SK-N-SH (cell line): ENCODE measurements around the gene TAGLN2. TPM values are rescaled to one million over a fixed set of nuclear protein-coding genes. Genes with fewer than 3 reads are reported as not detected.
A peak's percentile ranks its signal among the peaks of the same experiment; 100 is the strongest.

Source experiments
- CTCF ChIA-PET: fragments of 300-600, 350-600 bp; formaldehyde crosslinking; extraction: SDS; loops from one replicate; lab custom pipeline; 2021; lab: Yijun Ruan, JAX
- POLR2A ChIA-PET: fragments of 350-600 bp; sonication (Branson Sonifier 250); formaldehyde crosslinking; extraction: SDS; loops from one replicate; lab custom pipeline; 2020; ENCODE audit warnings: antibody characterized with exemption, inconsistent platforms; lab: Yijun Ruan, JAX
- DNase-seq: peaks from one replicate; pipeline ENCODE4 v3.0.0; 2012
- H2AFZ ChIP-seq: fragments of 200-600 bp; sonication (generic); 2 replicates; pipeline ENCODE4 v1.8.1; 2016; ENCODE audit warnings: antibody characterized with exemption, mild to moderate bottlenecking, low read depth
- H3F3A ChIP-seq: fragments of 200-600 bp; sonication (generic); replicated peaks from 2 replicates; pipeline ENCODE3; 2016; ENCODE audit warnings: antibody characterized with exemption, mild to moderate bottlenecking; ENCODE audit not compliant: insufficient read depth
- H3K27ac ChIP-seq, 2 experiments: fragments of 200-500 bp in 1 of 2; fragments of 200-600 bp in 1 of 2; sonication (Bioruptor generic) in 1 of 2; sonication (generic), shearing (Covaris generic) in 1 of 2; 2 replicates each; pipeline versions ENCODE4 v1.5.1 to v1.6.1; 2014 to 2016; ENCODE audit warnings: low read depth in 2 of 2, inconsistent platforms in 1 of 2, low read length in 1 of 2, mild to moderate bottlenecking in 1 of 2, mixed read lengths in 1 of 2
- H3K27me3 ChIP-seq: fragments of 200-600 bp; sonication (generic), shearing (Covaris generic); 2 replicates; pipeline ENCODE4 v1.6.1; 2016; ENCODE audit warnings: mixed run types; ENCODE audit not compliant: insufficient read depth
- H3K36me3 ChIP-seq, 2 experiments: fragments of 200-500 bp in 1 of 2; fragments of 200-600 bp in 1 of 2; sonication (Bioruptor generic) in 1 of 2; sonication (generic) in 1 of 2; replicated peaks in 1 of 2; 2 replicates each; pipeline versions ENCODE3 to v1.5.1; 2014 to 2016; ENCODE audit warnings: low read length in 1 of 2, mild to moderate bottlenecking in 1 of 2; ENCODE audit not compliant: insufficient read depth in 2 of 2, control insufficient read depth in 1 of 2
- H3K4me1 ChIP-seq, 2 experiments: fragments of 200-500 bp in 1 of 2; fragments of 200-600 bp in 1 of 2; sonication (Bioruptor generic) in 1 of 2; sonication (generic), shearing (Covaris generic) in 1 of 2; 2 replicates each; pipeline versions ENCODE4 v1.5.1 to v1.6.1; 2014 to 2016; ENCODE audit warnings: low read depth in 1 of 2, low read length in 1 of 2, mixed run types in 1 of 2; ENCODE audit not compliant: insufficient read depth in 2 of 2, control insufficient read depth in 1 of 2
- H3K4me2 ChIP-seq: fragments of 200-600 bp; sonication (generic), shearing (Covaris generic); 2 replicates; pipeline ENCODE4 v1.6.1; 2017; ENCODE audit warnings: mixed run types
- H3K4me3 ChIP-seq, 2 experiments: fragments of 200-500 bp in 1 of 2; fragments of 200-600 bp in 1 of 2; sonication (Bioruptor generic) in 1 of 2; sonication (generic), shearing (Covaris generic) in 1 of 2; 2 replicates each; pipeline versions ENCODE4 v1.5.1 to v1.8.1; 2014 to 2016; ENCODE audit warnings: low read depth in 2 of 2, inconsistent platforms in 1 of 2, low read length in 1 of 2, mild to moderate bottlenecking in 1 of 2, mixed read lengths in 1 of 2, moderate library complexity in 1 of 2
- H3K79me2 ChIP-seq: fragments of 200-600 bp; sonication (generic); 2 replicates; pipeline ENCODE4 v1.8.1; 2017; ENCODE audit warnings: mild to moderate bottlenecking; ENCODE audit not compliant: insufficient read depth
- H3K9ac ChIP-seq: fragments of 200-600 bp; sonication (generic); 2 replicates; pipeline ENCODE4 v1.6.1; 2017; ENCODE audit warnings: mixed run types
- H3K9me2 ChIP-seq: fragments of 200-600 bp; sonication (generic); 2 replicates; pipeline ENCODE4 v1.6.1; 2017; ENCODE audit warnings: mixed run types
- H3K9me3 ChIP-seq: fragments of 200-600 bp; sonication (generic); 2 replicates; pipeline ENCODE4 v1.6.1; 2017; ENCODE audit warnings: mixed run types, mild to moderate bottlenecking, moderate library complexity
- H4K20me1 ChIP-seq: fragments of 200-600 bp; sonication (generic); 2 replicates; pipeline ENCODE4 v1.6.1; 2017; ENCODE audit warnings: mild to moderate bottlenecking, mixed run types; ENCODE audit not compliant: insufficient read depth
- CHD2 ChIP-seq: fragments of 150-350 bp; IDR thresholded peaks from 2 replicates; pipeline ENCODE4 v1.6.1; 2018; ENCODE audit warnings: low read length; ENCODE audit not compliant: partially characterized antibody
- EP300 ChIP-seq, 2 experiments: IDR thresholded peaks; 2 replicates each; pipeline versions ENCODE4 v1.4.0 to v1.6.1; 2012; ENCODE audit warnings: borderline replicate concordance in 1 of 2, low read depth in 1 of 2, low read length in 1 of 2
- FOSL2 ChIP-seq: IDR thresholded peaks from 2 replicates; pipeline ENCODE4 v1.4.0; 2012; ENCODE audit warnings: low read depth, mild to moderate bottlenecking, moderate library complexity, borderline replicate concordance
- FOXJ3 ChIP-seq: sonication (generic); formaldehyde crosslinking; IDR thresholded peaks from 2 replicates; pipeline ENCODE4 v1.5.1; 2020; ENCODE audit warnings: mild to moderate bottlenecking, missing genetic modification reagents
- GABPA ChIP-seq: IDR thresholded peaks from 2 replicates; pipeline ENCODE4 v1.4.0; 2012; ENCODE audit warnings: low read depth, mild to moderate bottlenecking
- GATA2 ChIP-seq: sonication (generic); formaldehyde crosslinking; IDR thresholded peaks from 2 replicates; pipeline ENCODE4 v1.5.0; 2020; ENCODE audit warnings: mild to moderate bottlenecking, missing genetic modification reagents
- JUND ChIP-seq: IDR thresholded peaks from 2 replicates; pipeline ENCODE4 v1.4.0; 2012
- MEF2A ChIP-seq: IDR thresholded peaks from 2 replicates; pipeline ENCODE4 v1.4.0; 2012; ENCODE audit warnings: low read depth, borderline replicate concordance
- NFIC ChIP-seq: IDR thresholded peaks from 2 replicates; pipeline ENCODE4 v1.4.0; 2012; ENCODE audit warnings: borderline replicate concordance
- POLR2AphosphoS5 ChIP-seq: IDR thresholded peaks from 2 replicates; pipeline ENCODE4 v1.6.1; 2012; ENCODE audit warnings: low read depth, low read length
- RAD21 ChIP-seq: IDR thresholded peaks from 2 replicates; pipeline ENCODE4 v1.6.1; 2012; ENCODE audit warnings: mild to moderate bottlenecking, low read length
- RCOR1 ChIP-seq: fragments of 150-350 bp; IDR thresholded peaks from 2 replicates; pipeline ENCODE4 v1.6.1; 2017; ENCODE audit warnings: antibody characterized with exemption, low read length
- RFX5 ChIP-seq: IDR thresholded peaks from 2 replicates; pipeline ENCODE4 v1.6.1; 2012; ENCODE audit warnings: mild to moderate bottlenecking, improper control_type of control experiment, low read length
- SIN3A ChIP-seq: IDR thresholded peaks from 2 replicates; pipeline ENCODE4 v1.6.1; 2012; ENCODE audit warnings: low read depth, mild to moderate bottlenecking, low read length, moderate library complexity, borderline replicate concordance
- TAF1 ChIP-seq: IDR thresholded peaks from 2 replicates; pipeline ENCODE4 v1.6.1; 2012; ENCODE audit warnings: low read depth, mild to moderate bottlenecking, low read length, moderate library complexity, borderline replicate concordance
- TCF12 ChIP-seq: IDR thresholded peaks from 2 replicates; pipeline ENCODE4 v1.4.0; 2012
- TEAD4 ChIP-seq: IDR thresholded peaks from 2 replicates; pipeline ENCODE4 v1.4.0; 2012; ENCODE audit warnings: mild to moderate bottlenecking, borderline replicate concordance; ENCODE audit not compliant: insufficient read depth
- WGBS: methylation state at CpG from one replicate; pipeline ENCODE4 v1.1.6; 2017; ENCODE audit warnings: low lambda C conversion rate; 5-methylcytosine and 5-hydroxymethylcytosine counted together
- polyA plus RNA-seq, 3 experiments: library from polyadenylated mRNA; depleted of rRNA; stranded (reverse); fragments of >200 nt; gene quantifications; 2 replicates each; pipeline ENCODE4 v1.2.3, GENCODE V29; 2012
- TF ChIP-seq, protein P1 (sequence below): IDR thresholded peaks from 2 replicates; pipeline ENCODE4 v1.6.1; 2012; ENCODE audit warnings: mild to moderate bottlenecking, low read depth, low read length, moderate library complexity
- TF ChIP-seq, protein P2 (sequence below): fragments of 150-350 bp; IDR thresholded peaks from 2 replicates; pipeline ENCODE4 v1.6.1; 2017; ENCODE audit warnings: antibody characterized with exemption, low read length, low read depth, borderline replicate concordance
- TF ChIP-seq, protein P3 (sequence below): IDR thresholded peaks from 2 replicates; pipeline ENCODE4 v1.4.0; 2012; ENCODE audit warnings: low read depth
- TF ChIP-seq, protein P4 (sequence below): IDR thresholded peaks from 2 replicates; pipeline ENCODE4; 2012

The TAGLN2 gene
- polyA plus RNA-seq, 1 of the 3 experiments (the other 2 are of a cell fraction): 646 TPM

DNA sequence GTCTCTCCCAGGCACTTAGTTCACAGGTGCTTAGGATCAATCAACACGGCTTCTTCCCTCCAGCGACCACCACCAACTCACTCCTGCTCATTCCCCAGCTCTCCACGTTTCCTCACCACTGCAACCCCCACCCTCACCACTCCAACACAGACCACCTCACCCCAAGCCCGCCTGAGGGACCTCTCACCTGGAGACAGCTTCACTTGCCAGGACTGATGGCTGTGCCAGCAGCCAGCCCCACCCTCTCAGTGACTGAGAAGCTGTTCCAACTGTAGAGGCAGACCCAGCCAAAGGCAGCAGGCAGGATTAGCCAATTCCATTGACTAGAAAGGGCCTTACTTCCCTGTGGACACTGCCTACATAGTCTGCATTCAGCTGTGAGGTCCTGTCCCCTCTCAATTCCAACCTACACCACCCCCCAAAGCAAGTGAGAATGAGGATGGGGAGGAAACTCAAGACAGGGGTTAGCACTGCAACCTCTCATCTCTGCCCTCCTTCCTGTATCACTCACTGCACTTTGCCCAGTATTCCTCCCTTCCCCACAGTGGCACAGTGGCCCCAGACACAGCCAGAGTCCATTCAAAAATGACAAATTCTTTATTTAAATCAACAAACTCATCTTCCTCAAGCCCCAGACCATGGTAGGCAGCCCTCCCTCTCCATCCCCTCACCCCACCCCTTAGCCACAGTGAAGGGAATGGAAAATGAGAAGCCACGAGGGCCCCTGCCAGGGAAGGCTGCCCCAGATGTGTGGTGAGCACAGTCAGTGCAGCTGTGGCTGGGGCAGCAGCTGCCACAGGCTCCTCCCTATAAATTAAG lies 7.6 kb downstream of the TAGLN2 start (continued):
- TF ChIP-seq, protein P1, sequence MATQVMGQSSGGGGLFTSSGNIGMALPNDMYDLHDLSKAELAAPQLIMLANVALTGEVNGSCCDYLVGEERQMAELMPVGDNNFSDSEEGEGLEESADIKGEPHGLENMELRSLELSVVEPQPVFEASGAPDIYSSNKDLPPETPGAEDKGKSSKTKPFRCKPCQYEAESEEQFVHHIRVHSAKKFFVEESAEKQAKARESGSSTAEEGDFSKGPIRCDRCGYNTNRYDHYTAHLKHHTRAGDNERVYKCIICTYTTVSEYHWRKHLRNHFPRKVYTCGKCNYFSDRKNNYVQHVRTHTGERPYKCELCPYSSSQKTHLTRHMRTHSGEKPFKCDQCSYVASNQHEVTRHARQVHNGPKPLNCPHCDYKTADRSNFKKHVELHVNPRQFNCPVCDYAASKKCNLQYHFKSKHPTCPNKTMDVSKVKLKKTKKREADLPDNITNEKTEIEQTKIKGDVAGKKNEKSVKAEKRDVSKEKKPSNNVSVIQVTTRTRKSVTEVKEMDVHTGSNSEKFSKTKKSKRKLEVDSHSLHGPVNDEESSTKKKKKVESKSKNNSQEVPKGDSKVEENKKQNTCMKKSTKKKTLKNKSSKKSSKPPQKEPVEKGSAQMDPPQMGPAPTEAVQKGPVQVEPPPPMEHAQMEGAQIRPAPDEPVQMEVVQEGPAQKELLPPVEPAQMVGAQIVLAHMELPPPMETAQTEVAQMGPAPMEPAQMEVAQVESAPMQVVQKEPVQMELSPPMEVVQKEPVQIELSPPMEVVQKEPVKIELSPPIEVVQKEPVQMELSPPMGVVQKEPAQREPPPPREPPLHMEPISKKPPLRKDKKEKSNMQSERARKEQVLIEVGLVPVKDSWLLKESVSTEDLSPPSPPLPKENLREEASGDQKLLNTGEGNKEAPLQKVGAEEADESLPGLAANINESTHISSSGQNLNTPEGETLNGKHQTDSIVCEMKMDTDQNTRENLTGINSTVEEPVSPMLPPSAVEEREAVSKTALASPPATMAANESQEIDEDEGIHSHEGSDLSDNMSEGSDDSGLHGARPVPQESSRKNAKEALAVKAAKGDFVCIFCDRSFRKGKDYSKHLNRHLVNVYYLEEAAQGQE: no peak
- TF ChIP-seq GABPA (no peak), CHD2 (no peak), RAD21 (no peak), SIN3A (no peak), POLR2AphosphoS5 (no peak), TAF1 (no peak), RFX5 (no peak)
- TF ChIP-seq, protein P2, sequence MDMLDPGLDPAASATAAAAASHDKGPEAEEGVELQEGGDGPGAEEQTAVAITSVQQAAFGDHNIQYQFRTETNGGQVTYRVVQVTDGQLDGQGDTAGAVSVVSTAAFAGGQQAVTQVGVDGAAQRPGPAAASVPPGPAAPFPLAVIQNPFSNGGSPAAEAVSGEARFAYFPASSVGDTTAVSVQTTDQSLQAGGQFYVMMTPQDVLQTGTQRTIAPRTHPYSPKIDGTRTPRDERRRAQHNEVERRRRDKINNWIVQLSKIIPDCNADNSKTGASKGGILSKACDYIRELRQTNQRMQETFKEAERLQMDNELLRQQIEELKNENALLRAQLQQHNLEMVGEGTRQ: no peak

DNA sequence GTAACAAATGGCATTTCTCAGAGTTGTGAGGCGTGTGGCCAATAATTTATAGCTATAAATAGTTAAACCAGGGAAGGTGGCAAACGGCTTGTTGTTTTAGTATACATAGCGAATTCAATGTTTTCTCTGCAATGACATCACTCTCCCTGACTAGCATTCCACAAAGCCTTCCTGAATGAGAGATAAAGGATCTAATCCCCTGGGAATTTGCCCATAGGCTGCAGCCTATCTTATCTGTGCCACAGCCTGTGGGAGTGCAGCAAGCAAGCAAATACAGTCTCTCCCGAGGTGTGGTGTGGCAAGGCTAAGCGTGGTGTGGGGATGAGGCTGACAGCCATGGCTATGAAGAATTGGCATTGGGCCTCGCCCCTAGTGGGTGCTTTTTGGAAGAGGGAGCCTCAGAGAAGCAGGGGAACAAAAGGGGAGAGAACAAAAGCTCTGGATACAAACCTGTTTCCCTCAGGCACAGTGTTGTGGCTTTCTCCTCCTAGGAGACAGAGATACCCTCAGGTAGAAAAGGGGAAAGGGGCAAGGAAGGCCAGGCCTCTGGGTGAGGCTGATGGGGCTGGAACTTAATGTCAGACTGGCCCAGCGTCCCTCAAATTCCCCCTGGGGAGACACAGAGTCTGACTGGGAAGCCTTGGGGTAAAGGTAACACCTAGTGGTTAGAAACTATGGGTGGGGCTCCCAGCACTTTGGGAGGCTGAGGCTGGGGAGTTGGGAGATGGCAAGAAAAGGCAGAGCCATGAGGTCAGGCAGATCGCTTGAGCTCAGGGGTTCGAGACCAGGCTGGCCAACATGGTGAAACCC lies 8.9 kb downstream of the TAGLN2 start:
- Histone ChIP-seq H3K27ac (peak overlapping the region in 1 of 2 experiments; percentile 97; a peak in 2 of 4 replicates), H2AFZ (no peak overlapping the region), H3K4me1 (peaks cover 14 to 64% of the 10 kb centered on the region in 2 experiments; a peak in 3 of 4 replicates), H3K9me3 (no peaks in the 10 kb centered on the region), H3K79me2 (peaks cover 40% of the 10 kb centered on the region), H3K4me3 (no peak overlapping the region), H3K4me2 (peak overlapping the region; percentile 45), H3K36me3 (peaks cover 25 to 35% of the 10 kb centered on the region in 2 experiments), H4K20me1 (peaks cover 37% of the 10 kb centered on the region), H3K9me2 (no peaks in the 10 kb centered on the region), H3K9ac (peak overlapping the region; percentile 68), H3F3A (peaks cover 63% of the 10 kb centered on the region), H3K27me3 (no peaks in the 10 kb centered on the region)
- peak; percentile 30; the same call in 1 of the 2 replicates for TF ChIP-seq NFIC
- peak; percentile 32; the same call in 1 of the 2 replicates for TF ChIP-seq RCOR1
- peak; percentile 50; the same call in 1 of the 2 replicates for TF ChIP-seq FOSL2
- TF ChIP-seq, protein P3, sequence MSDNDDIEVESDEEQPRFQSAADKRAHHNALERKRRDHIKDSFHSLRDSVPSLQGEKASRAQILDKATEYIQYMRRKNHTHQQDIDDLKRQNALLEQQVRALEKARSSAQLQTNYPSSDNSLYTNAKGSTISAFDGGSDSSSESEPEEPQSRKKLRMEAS: peak; percentile 40; the same call in 1 of the 2 replicates
- TF ChIP-seq POLR2AphosphoS5: no peak; the same call in 1 of the 2 replicates
- TF ChIP-seq TEAD4: peak; percentile 42; the same call in 1 of the 2 replicates
- TF ChIP-seq FOXJ3 (CRISPR knock-in tag): no peak
- peak; percentile 68; the same call in 1 of the 2 replicates for TF ChIP-seq MEF2A
- peak; percentile 69 for TF ChIP-seq JUND
- TF ChIP-seq EP300 (IDR thresholded peaks at IDR 0.05; ENCODE audit: borderline replicate concordance in 1 of 2, low read depth in 1 of 2, low read length in 1 of 2): peak in 1 of 2 experiments; percentile 38; a peak in 1 of 4 replicates
- TF ChIP-seq, protein P4, sequence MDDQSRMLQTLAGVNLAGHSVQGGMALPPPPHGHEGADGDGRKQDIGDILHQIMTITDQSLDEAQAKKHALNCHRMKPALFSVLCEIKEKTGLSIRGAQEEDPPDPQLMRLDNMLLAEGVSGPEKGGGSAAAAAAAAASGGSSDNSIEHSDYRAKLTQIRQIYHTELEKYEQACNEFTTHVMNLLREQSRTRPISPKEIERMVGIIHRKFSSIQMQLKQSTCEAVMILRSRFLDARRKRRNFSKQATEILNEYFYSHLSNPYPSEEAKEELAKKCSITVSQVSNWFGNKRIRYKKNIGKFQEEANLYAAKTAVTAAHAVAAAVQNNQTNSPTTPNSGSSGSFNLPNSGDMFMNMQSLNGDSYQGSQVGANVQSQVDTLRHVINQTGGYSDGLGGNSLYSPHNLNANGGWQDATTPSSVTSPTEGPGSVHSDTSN: peak; percentile 39; the same call in 1 of the 2 replicates
- TF ChIP-seq GABPA: no peak
- TF ChIP-seq GATA2 (CRISPR knock-in tag): peak; percentile 64
- 0 out of 2 replicates have a peak, but pooled peaks have one; percentile 29 for TF ChIP-seq SIN3A
- TF ChIP-seq TCF12: peak; percentile 24
- TF ChIP-seq RAD21: no peak
- ChIA-PET CTCF (interaction anchor here (1.2 to 3.6 kb wide), 6 partner anchors 12 to 127 kb away, joined by 3 to 24 read pairs (median 6); no protein-coding TSS in a partner anchor), POLR2A (no interaction called here)
- peak; percentile 58 for DNase-seq
- 50% methylated on average over 9 of the region's 9 CpGs for WGBS
